ENCODE measurements around the gene NANOS2. TPM values are rescaled to one million over a fixed set of nuclear protein-coding genes. Genes with fewer than 3 reads are reported as not detected.
A peak's percentile ranks its signal among the peaks of the same experiment; 100 is the strongest.

Gene NANOS2
- not detected for total RNA-seq

DNA sequence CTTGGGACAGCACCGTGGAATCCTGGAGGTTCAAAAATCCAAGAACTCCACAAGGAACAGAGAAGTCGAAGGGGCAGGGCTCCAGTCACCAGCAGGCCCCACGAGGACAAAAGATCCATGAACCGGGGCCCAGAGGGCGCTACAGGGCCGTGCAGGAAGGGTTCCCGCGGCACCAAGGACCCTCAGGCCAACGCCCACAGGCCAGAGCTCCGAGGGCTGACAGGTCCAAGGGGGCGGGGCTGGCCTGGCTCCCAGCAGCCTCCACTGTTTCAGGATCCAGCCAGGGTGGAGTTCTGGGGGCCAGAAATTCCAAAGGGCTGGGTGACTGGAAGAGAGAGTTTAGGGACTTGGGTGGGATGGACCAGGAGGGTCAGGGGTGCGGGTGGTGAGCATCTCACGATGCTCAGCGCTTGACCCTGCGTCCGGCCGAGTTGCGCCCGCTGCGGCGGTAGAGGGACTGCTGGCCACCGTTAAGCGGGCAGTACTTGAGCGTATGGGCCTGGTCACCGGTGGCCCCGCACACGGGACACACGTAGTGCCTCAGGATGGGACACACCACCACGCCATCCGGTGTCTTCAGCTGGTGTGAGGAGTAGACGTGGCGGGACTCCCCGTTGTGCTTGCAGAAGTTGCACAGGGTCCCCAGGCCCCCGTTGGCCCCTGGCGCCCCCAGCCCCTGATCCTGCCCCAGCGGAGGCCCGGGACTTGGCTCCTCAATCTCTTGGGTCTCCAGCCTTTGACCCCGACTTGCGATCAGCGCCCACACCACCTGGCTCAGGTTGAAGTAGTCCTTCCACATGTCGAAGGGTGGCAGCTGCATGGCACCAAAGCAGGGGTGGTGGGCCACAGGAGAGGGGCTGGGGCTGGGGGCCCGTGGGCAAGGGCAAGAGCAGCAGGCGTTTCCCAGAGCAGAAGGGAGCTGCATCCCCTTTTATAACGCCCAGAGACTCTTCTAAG is at the start of gene NANOS2:
NANOS2 (minus strand) TSS at position 905 of the 957 bp plus-strand sequence; CDS start at position 820, 85 bp downstream.
- DNase-seq (ENCODE audit: low spot score), result no peak
- no peak within 1 kb of the TSS for H3K27ac Mint-ChIP-seq

DNA sequence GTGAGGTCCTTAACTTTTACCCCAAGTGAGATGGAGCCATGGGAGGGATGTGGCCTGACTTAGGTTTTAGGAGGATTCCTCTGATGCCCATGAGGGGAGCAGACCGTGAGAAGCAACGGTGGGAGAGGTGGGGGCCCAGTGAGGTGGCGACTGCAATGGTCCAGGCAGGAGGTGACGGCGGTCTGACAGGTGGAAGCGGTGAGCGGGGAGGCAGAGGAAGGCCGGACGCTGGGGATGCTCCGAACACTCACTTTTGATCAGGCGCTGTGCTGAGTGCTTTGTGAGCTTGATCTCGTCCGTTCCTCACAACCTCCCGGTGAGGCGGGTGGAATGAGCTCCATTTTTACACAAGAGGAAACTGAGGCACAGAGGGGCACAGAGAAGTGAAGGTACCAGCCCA is 47.4 kb upstream of the NANOS2 start:
- Mint-ChIP-seq H3K4me3 (no peak overlapping the region), H3K27me3 (peaks cover 38 to 48% of the 10 kb centered on the region in 2 donors), H3K4me1 (ENCODE audit: low read depth in 2 of 2) (peaks cover 3 to 5% of the 10 kb centered on the region in 2 donors), H3K27ac (no peak overlapping the region), H3K36me3 (no peaks in the 10 kb centered on the region), H3K9me3 (no peaks in the 10 kb centered on the region)
- ATAC-seq (no peak), DNase-seq (ENCODE audit: low spot score) (peak; percentile 38)

More for the DNA sequence above, at the start of gene NANOS2:
- Mint-ChIP-seq H3K36me3 (no peaks in the 10 kb centered on the region), H3K27me3 (peaks cover 20% of the 10 kb centered on the region in 2 donors), H3K4me1 (ENCODE audit: low read depth in 2 of 2) (no peaks in the 10 kb centered on the region), H3K4me3 (no peak within 1 kb of the TSS), H3K9me3 (no peaks in the 10 kb centered on the region)
- peak in 1 of 2 donors; percentile 37 for ATAC-seq

DNA sequence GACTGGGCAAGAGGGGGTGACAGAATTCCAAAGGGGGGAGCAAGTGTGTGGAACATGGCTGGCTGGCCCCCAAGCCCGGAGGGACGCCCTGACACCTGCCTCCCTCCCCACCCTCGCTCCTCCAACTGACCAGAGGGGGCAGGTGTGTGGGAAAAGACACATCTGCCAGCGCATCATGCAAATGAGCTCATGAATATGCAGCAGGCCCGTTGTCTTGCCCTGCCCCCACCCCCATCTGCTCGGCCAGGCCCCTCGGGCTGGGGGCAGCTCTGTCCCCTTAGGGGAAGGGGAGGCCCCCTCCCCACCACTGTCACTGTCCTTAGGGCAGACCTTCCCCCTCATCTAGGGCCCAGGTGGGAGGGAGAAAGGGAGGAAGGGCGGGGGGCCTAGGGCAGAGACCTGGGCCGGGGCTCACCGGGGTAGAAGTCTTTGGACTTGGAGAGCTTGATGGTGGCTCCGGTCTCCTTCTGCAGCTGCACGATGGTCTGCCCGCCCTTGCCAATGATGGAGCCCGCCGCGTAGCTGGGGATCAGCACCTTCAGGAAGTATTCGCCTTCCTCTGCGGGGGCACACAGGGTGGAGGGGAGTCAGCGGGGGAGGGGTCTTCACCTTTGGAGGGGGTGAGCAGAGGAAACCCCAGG is 46.1 kb upstream of the NANOS2 start:
- Mint-ChIP-seq H3K4me1 (ENCODE audit: low read depth in 2 of 2) (peaks cover 3 to 5% of the 10 kb centered on the region in 2 donors), H3K27ac (no peak overlapping the region), H3K9me3 (no peaks in the 10 kb centered on the region), H3K36me3 (no peaks in the 10 kb centered on the region), H3K4me3 (no peak overlapping the region), H3K27me3 (peaks cover 35 to 48% of the 10 kb centered on the region in 2 donors)
- ATAC-seq, result no peak
- peak; percentile 60 for DNase-seq (ENCODE audit: low spot score)

DNA sequence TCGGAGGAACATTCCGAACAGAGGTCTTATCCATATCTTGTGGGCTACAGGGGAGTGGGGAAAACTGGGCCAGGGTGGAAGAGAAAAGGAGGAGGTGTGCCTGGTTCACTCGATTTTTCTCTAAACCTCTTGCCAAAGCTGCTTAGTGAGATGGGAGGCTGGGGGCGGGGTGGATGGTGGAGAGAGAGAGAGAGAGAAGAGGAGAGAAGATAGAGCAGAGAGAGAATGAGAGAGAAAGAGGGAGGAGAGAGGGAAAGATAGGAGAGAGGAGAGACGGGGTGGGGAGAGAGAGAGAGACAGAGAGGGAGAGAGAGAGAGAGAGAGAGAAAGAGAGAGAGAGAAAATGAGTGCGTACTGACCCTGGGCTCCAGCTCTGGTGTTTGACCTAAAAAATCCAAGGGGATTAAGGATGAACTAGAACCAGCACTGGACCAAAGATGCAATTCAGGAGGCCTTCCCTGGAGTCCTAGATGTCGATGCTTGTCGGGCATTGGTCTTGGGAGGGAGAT is 45.0 kb upstream of the NANOS2 start:
- H3K9me3 Mint-ChIP-seq, result peaks cover 6% of the 10 kb centered on the region
- ATAC-seq, result no peak
- H3K27me3 Mint-ChIP-seq, result peaks cover 40 to 49% of the 10 kb centered on the region in 2 donors
- DNase-seq (ENCODE audit: low spot score), result no peak
- no peak overlapping the region for H3K4me3 Mint-ChIP-seq
- no peak overlapping the region for H3K27ac Mint-ChIP-seq
- no peaks in the 10 kb centered on the region for H3K36me3 Mint-ChIP-seq
- H3K4me1 Mint-ChIP-seq (ENCODE audit: low read depth in 2 of 2), result peaks cover 6 to 10% of the 10 kb centered on the region in 2 donors

DNA sequence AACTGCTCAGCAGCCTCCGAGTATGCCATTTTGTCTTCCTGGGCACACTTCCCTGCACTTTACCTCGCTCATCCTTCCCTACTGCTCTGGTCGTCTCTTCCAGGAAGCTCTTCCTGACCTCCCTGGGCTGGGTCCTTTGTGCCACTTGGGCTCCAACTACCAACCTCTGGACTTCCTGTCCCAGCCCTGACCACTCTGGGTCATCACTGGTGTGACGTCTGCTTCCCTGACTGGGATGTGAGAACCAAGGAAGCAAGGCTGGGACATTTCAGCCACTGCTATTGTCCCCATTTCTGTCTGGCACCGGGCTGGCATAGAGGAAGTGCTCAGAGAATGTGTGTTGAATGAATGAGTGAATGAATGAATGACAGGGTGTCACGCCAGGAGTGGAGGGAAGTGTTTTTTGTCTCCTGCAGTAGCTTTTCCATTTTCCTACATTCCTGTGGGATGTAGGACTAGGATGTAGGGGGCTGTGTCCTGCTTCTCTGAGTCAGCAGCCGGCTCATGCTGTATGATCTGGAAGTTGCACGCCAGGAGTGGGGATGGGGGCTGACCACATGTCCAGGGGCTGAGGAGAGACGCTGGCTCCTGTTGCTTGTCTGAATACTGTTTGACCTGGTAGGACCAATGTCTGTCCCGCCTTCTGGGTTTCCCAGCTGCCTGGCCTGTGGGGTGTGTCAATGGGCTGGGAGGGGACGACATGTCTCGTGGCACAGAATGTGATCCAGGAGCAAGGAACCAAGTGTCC is 44.4 kb upstream of the NANOS2 start:
- DNase-seq (ENCODE audit: low spot score) (no peak), ATAC-seq (no peak)
- Mint-ChIP-seq H3K36me3 (no peaks in the 10 kb centered on the region), H3K4me1 (ENCODE audit: low read depth in 2 of 2) (peaks cover 6 to 10% of the 10 kb centered on the region in 2 donors), H3K27me3 (peaks cover 40 to 46% of the 10 kb centered on the region in 2 donors), H3K27ac (no peak overlapping the region), H3K4me3 (no peak overlapping the region), H3K9me3 (peaks cover 6% of the 10 kb centered on the region)

DNA sequence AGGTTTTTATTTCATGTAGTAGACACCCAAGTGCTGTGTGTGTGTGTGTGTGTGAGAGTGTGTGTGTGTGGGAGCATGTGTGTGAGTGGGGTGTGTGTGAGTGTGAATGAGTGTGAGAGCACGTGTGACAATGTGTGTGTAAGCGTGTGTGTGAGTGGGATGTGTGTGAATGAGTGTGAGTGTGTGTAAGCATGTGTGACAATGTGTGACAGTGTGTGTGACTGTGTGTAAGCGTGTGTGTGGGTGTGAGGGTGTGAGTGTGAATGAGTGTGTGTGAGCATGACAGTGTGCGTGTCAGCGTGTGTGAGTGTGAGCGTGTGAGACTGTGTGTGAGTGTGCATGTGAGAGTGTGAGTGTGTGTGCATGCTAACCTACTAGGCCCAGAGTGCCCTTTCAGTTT is 43.7 kb upstream of the NANOS2 start:
- DNase-seq (ENCODE audit: low spot score), result no peak
- Mint-ChIP-seq H3K27ac (no peak overlapping the region), H3K4me1 (ENCODE audit: low read depth in 2 of 2) (peaks cover 7 to 12% of the 10 kb centered on the region in 2 donors), H3K27me3 (peaks cover 40 to 46% of the 10 kb centered on the region in 2 donors), H3K36me3 (no peaks in the 10 kb centered on the region), H3K9me3 (peaks cover 6% of the 10 kb centered on the region), H3K4me3 (no peak overlapping the region)
- ATAC-seq, result no peak

DNA sequence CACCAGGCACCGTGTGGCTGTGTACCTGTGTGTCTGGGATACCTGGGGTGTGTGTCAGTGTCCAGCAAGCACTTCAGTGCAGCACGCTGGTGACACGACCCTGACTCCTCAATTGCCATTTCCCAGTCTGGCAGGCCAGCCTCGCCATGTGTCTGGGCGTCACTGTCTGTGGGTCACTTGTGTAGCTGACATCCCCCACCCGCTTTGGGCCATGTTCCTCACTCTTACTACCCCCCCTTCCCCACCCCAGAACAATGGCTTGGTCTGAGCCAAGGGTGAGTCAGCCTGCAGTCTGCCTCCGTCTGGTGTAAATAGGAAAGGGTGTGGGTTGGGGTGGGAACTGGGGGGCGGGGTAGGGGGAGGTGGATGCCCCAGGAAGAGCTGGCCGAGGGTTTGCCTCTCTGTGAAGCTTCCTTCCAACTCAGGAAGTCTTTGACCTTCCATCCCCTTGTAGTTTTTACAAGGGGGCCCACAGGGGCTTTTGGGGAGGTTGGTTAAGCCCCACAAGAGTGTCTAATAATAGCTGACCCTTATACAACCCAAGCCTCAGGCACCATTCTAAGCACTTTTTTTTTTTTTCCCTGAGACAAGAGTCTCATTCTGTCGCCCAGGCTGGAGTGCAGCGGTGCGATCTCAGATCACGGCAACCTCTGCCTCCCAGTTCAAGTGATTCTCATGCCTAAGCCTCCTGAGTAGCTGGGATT is 41.5 kb upstream of the NANOS2 start:
- Mint-ChIP-seq H3K36me3 (no peaks in the 10 kb centered on the region), H3K27ac (no peak overlapping the region), H3K27me3 (peaks cover 37 to 39% of the 10 kb centered on the region in 2 donors), H3K4me1 (ENCODE audit: low read depth in 2 of 2) (peaks cover 11 to 15% of the 10 kb centered on the region in 2 donors), H3K9me3 (peaks cover 9% of the 10 kb centered on the region), H3K4me3 (no peak overlapping the region)
- DNase-seq (ENCODE audit: low spot score) (no peak), ATAC-seq (no peak)

DNA sequence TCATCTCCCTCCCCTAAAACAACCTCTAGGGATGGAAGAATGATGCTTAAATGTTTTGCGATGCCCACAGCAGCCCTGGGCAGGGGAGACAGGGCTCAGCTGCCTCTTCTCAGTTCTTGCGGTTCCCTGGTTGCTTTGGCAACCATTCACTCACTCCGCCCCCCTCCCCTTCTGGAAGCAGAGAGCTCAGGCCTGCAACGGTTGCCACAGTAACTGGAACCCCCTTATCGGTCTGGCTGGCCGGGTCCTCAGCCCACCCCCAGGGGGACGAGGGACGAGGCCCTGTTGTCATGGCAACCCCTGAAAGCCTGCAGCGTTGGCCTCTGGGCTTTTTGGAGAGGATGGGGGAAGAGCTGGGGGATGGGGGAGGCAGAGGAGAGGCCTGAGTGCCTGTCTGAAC is 39.6 kb upstream of the NANOS2 start:
- Mint-ChIP-seq H3K4me3 (no peak overlapping the region), H3K4me1 (ENCODE audit: low read depth in 2 of 2) (peaks cover 11 to 15% of the 10 kb centered on the region in 2 donors), H3K36me3 (no peaks in the 10 kb centered on the region), H3K27me3 (peaks cover 28% of the 10 kb centered on the region in 2 donors), H3K27ac (no peak overlapping the region), H3K9me3 (peaks cover 9% of the 10 kb centered on the region)
- no peak for ATAC-seq
- DNase-seq (ENCODE audit: low spot score), result no peak

DNA sequence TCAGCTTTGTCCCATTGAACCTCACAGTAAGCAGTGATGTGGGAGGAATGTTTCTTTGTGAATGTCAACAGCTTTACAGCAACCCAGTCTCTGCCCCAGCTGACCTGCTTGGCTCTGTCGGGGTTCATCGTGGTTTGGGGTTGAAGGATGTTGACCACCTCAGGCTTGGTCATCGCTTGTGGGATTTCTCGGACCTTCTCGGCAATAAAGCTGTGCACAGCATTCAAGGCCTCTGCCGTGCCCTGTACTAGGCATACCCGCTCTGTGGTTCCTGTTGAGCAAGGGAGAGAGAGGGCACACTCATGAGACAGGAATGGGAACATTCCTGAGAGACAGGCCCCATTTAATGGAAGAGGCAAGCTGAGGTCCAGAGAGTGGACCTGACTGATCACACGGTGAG is 39.1 kb upstream of the NANOS2 start:
- ATAC-seq (no peak), DNase-seq (ENCODE audit: low spot score) (peak; percentile 51)
- Mint-ChIP-seq H3K4me1 (ENCODE audit: low read depth in 2 of 2) (peaks cover 11 to 15% of the 10 kb centered on the region in 2 donors), H3K4me3 (no peak overlapping the region), H3K9me3 (peaks cover 9% of the 10 kb centered on the region), H3K27me3 (peaks cover 25 to 28% of the 10 kb centered on the region in 2 donors), H3K36me3 (no peaks in the 10 kb centered on the region), H3K27ac (no peak overlapping the region)

DNA sequence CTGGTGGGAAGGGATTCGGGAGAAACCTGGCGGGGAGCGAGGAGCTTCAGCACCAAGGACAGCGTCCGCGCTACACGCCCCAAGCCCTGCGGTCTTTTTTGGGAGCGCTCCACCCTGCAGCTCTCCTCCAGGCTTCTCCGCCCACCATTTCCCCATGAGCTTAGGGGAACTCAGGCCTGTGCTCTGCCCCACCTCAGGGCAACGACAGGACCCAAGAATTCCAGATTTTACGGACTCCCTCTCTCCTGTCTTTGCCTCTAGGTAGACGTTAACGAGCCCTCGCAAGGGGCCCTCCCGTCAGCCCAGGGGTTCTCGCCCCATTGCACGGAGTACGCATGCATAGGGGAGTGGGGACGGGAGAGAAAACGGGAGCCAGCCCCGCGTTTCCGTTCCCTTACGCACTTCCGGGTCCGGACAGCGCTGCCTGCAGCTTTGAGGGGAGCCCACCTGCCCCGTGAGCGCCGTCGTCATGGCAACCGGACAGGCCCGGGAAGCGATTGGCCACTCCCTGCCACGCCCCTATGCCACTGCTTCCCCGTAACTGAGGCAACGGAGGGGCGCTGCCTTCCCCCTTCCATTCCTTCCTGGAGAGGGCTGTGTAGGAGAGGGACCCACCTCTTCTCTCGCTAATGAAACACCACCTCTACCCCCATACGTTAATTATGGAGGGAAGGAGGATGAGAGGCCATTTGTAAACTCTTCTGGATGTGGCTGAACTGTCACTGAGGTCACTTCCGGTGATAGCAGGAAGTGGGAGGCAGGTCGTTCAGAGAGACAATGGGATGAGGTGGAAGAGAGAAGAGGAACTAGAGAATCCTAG is 38.3 kb upstream of the NANOS2 start:
- peaks cover 22% of the 10 kb centered on the region in 2 donors for H3K27me3 Mint-ChIP-seq
- peak in 1 of 2 donors; percentile 59 for ATAC-seq
- no peak overlapping the region for H3K27ac Mint-ChIP-seq
- H3K36me3 Mint-ChIP-seq, result no peaks in the 10 kb centered on the region
- peaks cover 10 to 11% of the 10 kb centered on the region in 2 donors for H3K4me1 Mint-ChIP-seq (ENCODE audit: low read depth in 2 of 2)
- peaks cover 9% of the 10 kb centered on the region for H3K9me3 Mint-ChIP-seq
- peak overlapping the region; percentile 75 for H3K4me3 Mint-ChIP-seq
- peak; percentile 58 for DNase-seq (ENCODE audit: low spot score)

DNA sequence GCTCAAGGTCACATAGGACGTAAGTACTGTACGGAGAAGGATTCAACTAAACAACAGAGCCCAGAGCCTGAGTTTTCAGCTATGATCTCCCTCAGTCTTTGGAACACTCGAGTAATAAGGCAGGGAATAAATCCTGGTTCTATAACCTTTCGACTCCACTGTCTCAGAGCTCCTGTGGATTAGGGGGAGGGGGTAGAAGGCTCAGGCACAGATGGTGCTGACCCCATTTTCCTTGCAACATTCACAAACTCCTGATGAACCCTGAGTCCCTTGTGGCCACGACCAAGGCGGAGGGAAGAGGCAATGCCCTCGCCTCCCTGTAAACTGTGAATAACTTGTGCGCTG is 37.7 kb upstream of the NANOS2 start:
- Mint-ChIP-seq H3K27ac (no peak overlapping the region), H3K4me1 (ENCODE audit: low read depth in 2 of 2) (peaks cover 10 to 11% of the 10 kb centered on the region in 2 donors), H3K4me3 (no peak overlapping the region), H3K27me3 (peaks cover 20 to 22% of the 10 kb centered on the region in 2 donors), H3K9me3 (peaks cover 9% of the 10 kb centered on the region), H3K36me3 (no peaks in the 10 kb centered on the region)
- DNase-seq (ENCODE audit: low spot score), result no peak
- no peak for ATAC-seq

DNA sequence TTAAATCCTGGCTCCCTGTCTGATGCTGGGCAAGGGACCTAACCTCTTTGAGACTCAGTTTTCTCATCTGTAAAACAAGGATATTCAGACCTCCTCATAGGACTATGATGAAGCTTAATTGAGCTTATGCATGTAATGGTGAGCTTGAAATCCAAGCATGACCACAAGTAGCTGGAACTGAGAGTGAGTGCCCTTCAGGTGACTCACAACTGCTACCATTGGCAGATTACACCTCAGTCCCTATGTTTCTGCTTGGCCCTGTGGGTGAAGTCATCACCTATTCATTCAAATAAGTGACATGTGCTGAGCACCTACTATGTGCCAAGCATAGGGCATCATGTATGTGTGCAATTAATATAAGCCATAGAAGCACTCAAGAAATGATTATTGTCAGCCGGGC is 33.3 kb upstream of the NANOS2 start:
- Mint-ChIP-seq H3K4me1 (ENCODE audit: low read depth in 2 of 2) (peaks cover 0 to 4% of the 10 kb centered on the region in 2 donors), H3K9me3 (no peaks in the 10 kb centered on the region), H3K27ac (no peak overlapping the region), H3K4me3 (no peak overlapping the region), H3K27me3 (peaks cover 23 to 31% of the 10 kb centered on the region in 2 donors), H3K36me3 (no peaks in the 10 kb centered on the region)
- no peak for ATAC-seq
- no peak for DNase-seq (ENCODE audit: low spot score)

Measured in natural killer cell treated with Interleukin-12 subunit alpha and Interleukin-12 subunit beta and Interleukin-15 and Interleukin-18, amount 100 ng/mL, for 72 hours (primary cell).